Measurements from ENCODE around the gene COPS8.

COPS8 gene

GRCh38 chr2:237121321-237121720, 35.6 kb downstream of the COPS8 start:
- Histone ChIP-seq H3K9ac (ENCODE audit: low read length) (peak overlapping the region; percentile 67), H2BK15ac (ENCODE audit: low read depth, poor library complexity, severe bottlenecking) (no peak overlapping the region), H3K4me1 (ENCODE audit: control insufficient read depth, insufficient read depth, low read depth, low read length) (peaks cover under 1% of the 10 kb centered on the region), H3K18ac (ENCODE audit: low read depth in 1 of 2, low read length in 2 of 2) (peak overlapping the region in 1 of 2 experiments; percentile 45), H3K23ac (ENCODE audit: low read length in 2 of 2) (no peak overlapping the region), H3K9me3 (ENCODE audit: control insufficient read depth, low read length) (no peaks in the 10 kb centered on the region), H3K14ac (ENCODE audit: low read length in 2 of 2) (no peak overlapping the region), H3K27me3 (ENCODE audit: control insufficient read depth in 1 of 2, insufficient read depth in 1 of 2, low read length in 2 of 2) (no peaks in the 10 kb centered on the region), H3K79me1 (replicated peaks; ENCODE audit: low read length, poor library complexity, severe bottlenecking) (no peaks in the 10 kb centered on the region), H4K8ac (ENCODE audit: low read length) (no peak overlapping the region), H3K36me3 (ENCODE audit: control insufficient read depth in 1 of 2, insufficient read depth in 2 of 2, low read depth in 1 of 2, low read length in 2 of 2) (no peaks in the 10 kb centered on the region), H2AK5ac (ENCODE audit: low read length, severe bottlenecking) (no peak overlapping the region), H3K4me3 (ENCODE audit: insufficient read depth in 1 of 2, low read depth in 1 of 2, low read length in 2 of 2) (no peak overlapping the region), H3K4me2 (ENCODE audit: low read length, poor library complexity, severe bottlenecking) (no peak overlapping the region), H2BK120ac (ENCODE audit: low read depth, low read length) (no peak overlapping the region), H2BK12ac (ENCODE audit: low read length in 2 of 2) (peak overlapping the region; percentile 37 to 75), H3K27ac (ENCODE audit: low read length, poor library complexity, severe bottlenecking) (no peak overlapping the region), H4K91ac (ENCODE audit: low read length) (peak overlapping the region; percentile 94), H2AFZ (ENCODE audit: low read depth, low read length) (no peak overlapping the region), H3K4ac (ENCODE audit: low read depth in 1 of 2, low read length in 2 of 2) (no peak overlapping the region), H2BK5ac (ENCODE audit: low read depth, low read length, poor library complexity, severe bottlenecking) (no peak overlapping the region)
- WGBS: 80% methylated on average over 1 of the region's 1 CpG
- no peak for DNase-seq

GRCh38 chr2:237122214-237122666, 36.6 kb downstream of the COPS8 start:
- Histone ChIP-seq H3K27ac (ENCODE audit: low read length, poor library complexity, severe bottlenecking) (no peak overlapping the region), H2BK120ac (ENCODE audit: low read depth, low read length) (no peak overlapping the region), H3K4me1 (ENCODE audit: control insufficient read depth, insufficient read depth, low read depth, low read length) (peaks cover 4% of the 10 kb centered on the region), H3K14ac (ENCODE audit: low read length in 2 of 2) (no peak overlapping the region), H2BK12ac (ENCODE audit: low read length in 2 of 2) (peak overlapping the region in 1 of 2 experiments; percentile 73), H4K91ac (ENCODE audit: low read length) (no peak overlapping the region), H2AFZ (ENCODE audit: low read depth, low read length) (no peak overlapping the region), H3K4me3 (ENCODE audit: insufficient read depth in 1 of 2, low read depth in 1 of 2, low read length in 2 of 2) (no peak overlapping the region), H3K9ac (ENCODE audit: low read length) (peak overlapping the region; percentile 80), H3K18ac (ENCODE audit: low read depth in 1 of 2, low read length in 2 of 2) (peak overlapping the region in 1 of 2 experiments; percentile 63), H3K4me2 (ENCODE audit: low read length, poor library complexity, severe bottlenecking) (no peak overlapping the region), H3K36me3 (ENCODE audit: control insufficient read depth in 1 of 2, insufficient read depth in 2 of 2, low read depth in 1 of 2, low read length in 2 of 2) (no peaks in the 10 kb centered on the region), H2BK15ac (ENCODE audit: low read depth, poor library complexity, severe bottlenecking) (no peak overlapping the region), H3K9me3 (ENCODE audit: control insufficient read depth, low read length) (no peaks in the 10 kb centered on the region), H4K8ac (ENCODE audit: low read length) (no peak overlapping the region), H3K27me3 (ENCODE audit: control insufficient read depth in 1 of 2, insufficient read depth in 1 of 2, low read length in 2 of 2) (no peaks in the 10 kb centered on the region), H3K23ac (ENCODE audit: low read length in 2 of 2) (no peak overlapping the region), H3K79me1 (replicated peaks; ENCODE audit: low read length, poor library complexity, severe bottlenecking) (no peaks in the 10 kb centered on the region), H2AK5ac (ENCODE audit: low read length, severe bottlenecking) (no peak overlapping the region), H2BK5ac (ENCODE audit: low read depth, low read length, poor library complexity, severe bottlenecking) (no peak overlapping the region), H3K4ac (ENCODE audit: low read depth in 1 of 2, low read length in 2 of 2) (peak overlapping the region in 1 of 2 experiments; percentile 81)
- DNase-seq: peak; percentile 88
- 49% methylated on average over 8 of the region's 8 CpGs for WGBS

GRCh38 chr2:237124820-237125219, 39.1 kb downstream of the COPS8 start:
- whole genome bisulfite sequencing: 96% methylated on average over 7 of the region's 7 CpGs
- Histone ChIP-seq H2BK5ac (ENCODE audit: low read depth, low read length, poor library complexity, severe bottlenecking) (no peak overlapping the region), H3K79me1 (replicated peaks; ENCODE audit: low read length, poor library complexity, severe bottlenecking) (no peaks in the 10 kb centered on the region), H2BK120ac (ENCODE audit: low read depth, low read length) (no peak overlapping the region), H3K4me2 (ENCODE audit: low read length, poor library complexity, severe bottlenecking) (no peak overlapping the region), H3K9me3 (ENCODE audit: control insufficient read depth, low read length) (peaks cover 5% of the 10 kb centered on the region), H3K23ac (ENCODE audit: low read length in 2 of 2) (no peak overlapping the region), H3K14ac (ENCODE audit: low read length in 2 of 2) (no peak overlapping the region), H2AFZ (ENCODE audit: low read depth, low read length) (no peak overlapping the region), H4K8ac (ENCODE audit: low read length) (peak overlapping the region; percentile 31), H4K91ac (ENCODE audit: low read length) (peak overlapping the region; percentile 36), H2BK15ac (ENCODE audit: low read depth, poor library complexity, severe bottlenecking) (peak overlapping the region; percentile 73), H3K4me1 (ENCODE audit: control insufficient read depth, insufficient read depth, low read depth, low read length) (peaks cover 20% of the 10 kb centered on the region), H3K9ac (ENCODE audit: low read length) (no peak overlapping the region), H3K18ac (ENCODE audit: low read depth in 1 of 2, low read length in 2 of 2) (peak overlapping the region in 1 of 2 experiments; percentile 34), H2BK12ac (ENCODE audit: low read length in 2 of 2) (peak overlapping the region; percentile 20 to 70), H3K4me3 (ENCODE audit: insufficient read depth in 1 of 2, low read depth in 1 of 2, low read length in 2 of 2) (no peak overlapping the region), H3K27ac (ENCODE audit: low read length, poor library complexity, severe bottlenecking) (no peak overlapping the region), H3K36me3 (ENCODE audit: control insufficient read depth in 1 of 2, insufficient read depth in 2 of 2, low read depth in 1 of 2, low read length in 2 of 2) (no peaks in the 10 kb centered on the region), H2AK5ac (ENCODE audit: low read length, severe bottlenecking) (no peak overlapping the region), H3K27me3 (ENCODE audit: control insufficient read depth in 1 of 2, insufficient read depth in 1 of 2, low read length in 2 of 2) (no peaks in the 10 kb centered on the region), H3K4ac (ENCODE audit: low read depth in 1 of 2, low read length in 2 of 2) (peak overlapping the region; percentile 49 to 76)
- DNase-seq: no peak

- no peaks in the 10 kb centered on the region for H3K27me3 ChIP-seq (ENCODE audit: control insufficient read depth in 1 of 2, insufficient read depth in 1 of 2, low read length in 2 of 2)
- no peak overlapping the region for H3K14ac ChIP-seq (ENCODE audit: low read length in 2 of 2)
- peak overlapping the region; percentile 88 for H3K9ac ChIP-seq (ENCODE audit: low read length)
- H2AFZ ChIP-seq (ENCODE audit: low read depth, low read length): no peak overlapping the region
- H4K91ac ChIP-seq (ENCODE audit: low read length): peak overlapping the region; percentile 58
- H3K4me1 ChIP-seq (ENCODE audit: control insufficient read depth, insufficient read depth, low read depth, low read length): peaks cover 20% of the 10 kb centered on the region
- no peak overlapping the region for H2BK5ac ChIP-seq (ENCODE audit: low read depth, low read length, poor library complexity, severe bottlenecking)
- H2AK5ac ChIP-seq (ENCODE audit: low read length, severe bottlenecking): no peak overlapping the region
- H3K27ac ChIP-seq (ENCODE audit: low read length, poor library complexity, severe bottlenecking): no peak overlapping the region
- H2BK120ac ChIP-seq (ENCODE audit: low read depth, low read length): peak overlapping the region; percentile 90
- WGBS: 94% methylated on average over 6 of the region's 6 CpGs
- no peaks in the 10 kb centered on the region for H3K36me3 ChIP-seq (ENCODE audit: control insufficient read depth in 1 of 2, insufficient read depth in 2 of 2, low read depth in 1 of 2, low read length in 2 of 2)
- H4K8ac ChIP-seq (ENCODE audit: low read length): no peak overlapping the region
- peak overlapping the region; percentile 54 to 70 for H3K4ac ChIP-seq (ENCODE audit: low read depth in 1 of 2, low read length in 2 of 2)
- H2BK15ac ChIP-seq (ENCODE audit: low read depth, poor library complexity, severe bottlenecking): no peak overlapping the region
- H2BK12ac ChIP-seq (ENCODE audit: low read length in 2 of 2): peak overlapping the region; percentile 30 to 60
- no peaks in the 10 kb centered on the region for H3K79me1 ChIP-seq (replicated peaks; ENCODE audit: low read length, poor library complexity, severe bottlenecking)
- no peak overlapping the region for H3K4me2 ChIP-seq (ENCODE audit: low read length, poor library complexity, severe bottlenecking)
- H3K18ac ChIP-seq (ENCODE audit: low read depth in 1 of 2, low read length in 2 of 2): peak overlapping the region; percentile 34 to 98
- peaks cover 5% of the 10 kb centered on the region for H3K9me3 ChIP-seq (ENCODE audit: control insufficient read depth, low read length)
- H3K4me3 ChIP-seq (ENCODE audit: insufficient read depth in 1 of 2, low read depth in 1 of 2, low read length in 2 of 2): no peak overlapping the region
- H3K23ac ChIP-seq (ENCODE audit: low read length in 2 of 2): no peak overlapping the region
- no peak for DNase-seq
Observed at GRCh38 chr2:237125967-237126366, 40.3 kb downstream of the COPS8 start.

Measured in mesenchymal stem cell (in vitro differentiated cells and primary cell).